ENCODE results near the gene AFP. TPM values are rescaled to one million over a fixed set of nuclear protein-coding genes. Genes with fewer than 3 reads are reported as not detected.

AFP gene
- total and polyA plus RNA-seq, 2 of the 13 experiments (the other 11 are each of a cell fraction or from before 2014, with no cell fraction given): 9,434 to 13,105 TPM

- TF ChIP-seq, protein P1, sequence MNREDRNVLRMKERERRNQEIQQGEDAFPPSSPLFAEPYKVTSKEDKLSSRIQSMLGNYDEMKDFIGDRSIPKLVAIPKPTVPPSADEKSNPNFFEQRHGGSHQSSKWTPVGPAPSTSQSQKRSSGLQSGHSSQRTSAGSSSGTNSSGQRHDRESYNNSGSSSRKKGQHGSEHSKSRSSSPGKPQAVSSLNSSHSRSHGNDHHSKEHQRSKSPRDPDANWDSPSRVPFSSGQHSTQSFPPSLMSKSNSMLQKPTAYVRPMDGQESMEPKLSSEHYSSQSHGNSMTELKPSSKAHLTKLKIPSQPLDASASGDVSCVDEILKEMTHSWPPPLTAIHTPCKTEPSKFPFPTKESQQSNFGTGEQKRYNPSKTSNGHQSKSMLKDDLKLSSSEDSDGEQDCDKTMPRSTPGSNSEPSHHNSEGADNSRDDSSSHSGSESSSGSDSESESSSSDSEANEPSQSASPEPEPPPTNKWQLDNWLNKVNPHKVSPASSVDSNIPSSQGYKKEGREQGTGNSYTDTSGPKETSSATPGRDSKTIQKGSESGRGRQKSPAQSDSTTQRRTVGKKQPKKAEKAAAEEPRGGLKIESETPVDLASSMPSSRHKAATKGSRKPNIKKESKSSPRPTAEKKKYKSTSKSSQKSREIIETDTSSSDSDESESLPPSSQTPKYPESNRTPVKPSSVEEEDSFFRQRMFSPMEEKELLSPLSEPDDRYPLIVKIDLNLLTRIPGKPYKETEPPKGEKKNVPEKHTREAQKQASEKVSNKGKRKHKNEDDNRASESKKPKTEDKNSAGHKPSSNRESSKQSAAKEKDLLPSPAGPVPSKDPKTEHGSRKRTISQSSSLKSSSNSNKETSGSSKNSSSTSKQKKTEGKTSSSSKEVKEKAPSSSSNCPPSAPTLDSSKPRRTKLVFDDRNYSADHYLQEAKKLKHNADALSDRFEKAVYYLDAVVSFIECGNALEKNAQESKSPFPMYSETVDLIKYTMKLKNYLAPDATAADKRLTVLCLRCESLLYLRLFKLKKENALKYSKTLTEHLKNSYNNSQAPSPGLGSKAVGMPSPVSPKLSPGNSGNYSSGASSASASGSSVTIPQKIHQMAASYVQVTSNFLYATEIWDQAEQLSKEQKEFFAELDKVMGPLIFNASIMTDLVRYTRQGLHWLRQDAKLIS (CRISPR knock-in tag; IDR thresholded peaks at IDR 0.05): peak; percentile 94
- TF ChIP-seq ISX (CRISPR knock-in tag; conservative IDR thresholded peaks at IDR 0.05): peak; percentile 89; the same call in 1 of the 2 replicates
- no peak for TF ChIP-seq EED (CRISPR knock-in tag; IDR thresholded peaks at IDR 0.05)
- no peak for TF ChIP-seq ZNF160 (CRISPR knock-in tag; IDR thresholded peaks at IDR 0.05)
- TF ChIP-seq, protein P2, sequence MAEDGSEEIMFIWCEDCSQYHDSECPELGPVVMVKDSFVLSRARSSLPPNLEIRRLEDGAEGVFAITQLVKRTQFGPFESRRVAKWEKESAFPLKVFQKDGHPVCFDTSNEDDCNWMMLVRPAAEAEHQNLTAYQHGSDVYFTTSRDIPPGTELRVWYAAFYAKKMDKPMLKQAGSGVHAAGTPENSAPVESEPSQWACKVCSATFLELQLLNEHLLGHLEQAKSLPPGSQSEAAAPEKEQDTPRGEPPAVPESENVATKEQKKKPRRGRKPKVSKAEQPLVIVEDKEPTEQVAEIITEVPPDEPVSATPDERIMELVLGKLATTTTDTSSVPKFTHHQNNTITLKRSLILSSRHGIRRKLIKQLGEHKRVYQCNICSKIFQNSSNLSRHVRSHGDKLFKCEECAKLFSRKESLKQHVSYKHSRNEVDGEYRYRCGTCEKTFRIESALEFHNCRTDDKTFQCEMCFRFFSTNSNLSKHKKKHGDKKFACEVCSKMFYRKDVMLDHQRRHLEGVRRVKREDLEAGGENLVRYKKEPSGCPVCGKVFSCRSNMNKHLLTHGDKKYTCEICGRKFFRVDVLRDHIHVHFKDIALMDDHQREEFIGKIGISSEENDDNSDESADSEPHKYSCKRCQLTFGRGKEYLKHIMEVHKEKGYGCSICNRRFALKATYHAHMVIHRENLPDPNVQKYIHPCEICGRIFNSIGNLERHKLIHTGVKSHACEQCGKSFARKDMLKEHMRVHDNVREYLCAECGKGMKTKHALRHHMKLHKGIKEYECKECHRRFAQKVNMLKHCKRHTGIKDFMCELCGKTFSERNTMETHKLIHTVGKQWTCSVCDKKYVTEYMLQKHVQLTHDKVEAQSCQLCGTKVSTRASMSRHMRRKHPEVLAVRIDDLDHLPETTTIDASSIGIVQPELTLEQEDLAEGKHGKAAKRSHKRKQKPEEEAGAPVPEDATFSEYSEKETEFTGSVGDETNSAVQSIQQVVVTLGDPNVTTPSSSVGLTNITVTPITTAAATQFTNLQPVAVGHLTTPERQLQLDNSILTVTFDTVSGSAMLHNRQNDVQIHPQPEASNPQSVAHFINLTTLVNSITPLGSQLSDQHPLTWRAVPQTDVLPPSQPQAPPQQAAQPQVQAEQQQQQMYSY (CRISPR knock-in tag; IDR thresholded peaks at IDR 0.05): no peak
- TF ChIP-seq SP4 (CRISPR knock-in tag; IDR thresholded peaks at IDR 0.05): no peak
- peak; percentile 59; the same call in 1 of the 2 replicates for TF ChIP-seq ZNF264 (CRISPR knock-in tag; IDR thresholded peaks at IDR 0.05)
- peak; percentile 80; the same call in 1 of the 2 replicates for TF ChIP-seq MBD4 (IDR thresholded peaks at IDR 0.05; ENCODE audit: borderline replicate concordance, low read length)
- TF ChIP-seq SP5 (CRISPR knock-in tag; IDR thresholded peaks at IDR 0.05; ENCODE audit: borderline replicate concordance, low read depth): no peak
- TF ChIP-seq SP140L (CRISPR knock-in tag; IDR thresholded peaks at IDR 0.05; ENCODE audit: borderline replicate concordance): no peak
- TF ChIP-seq JUND (CRISPR knock-in tag; IDR thresholded peaks at IDR 0.05): no peak
- TF ChIP-seq ZNF644 (CRISPR knock-in tag; IDR thresholded peaks at IDR 0.05; ENCODE audit: low read depth): no peak
- TF ChIP-seq, protein P3, sequence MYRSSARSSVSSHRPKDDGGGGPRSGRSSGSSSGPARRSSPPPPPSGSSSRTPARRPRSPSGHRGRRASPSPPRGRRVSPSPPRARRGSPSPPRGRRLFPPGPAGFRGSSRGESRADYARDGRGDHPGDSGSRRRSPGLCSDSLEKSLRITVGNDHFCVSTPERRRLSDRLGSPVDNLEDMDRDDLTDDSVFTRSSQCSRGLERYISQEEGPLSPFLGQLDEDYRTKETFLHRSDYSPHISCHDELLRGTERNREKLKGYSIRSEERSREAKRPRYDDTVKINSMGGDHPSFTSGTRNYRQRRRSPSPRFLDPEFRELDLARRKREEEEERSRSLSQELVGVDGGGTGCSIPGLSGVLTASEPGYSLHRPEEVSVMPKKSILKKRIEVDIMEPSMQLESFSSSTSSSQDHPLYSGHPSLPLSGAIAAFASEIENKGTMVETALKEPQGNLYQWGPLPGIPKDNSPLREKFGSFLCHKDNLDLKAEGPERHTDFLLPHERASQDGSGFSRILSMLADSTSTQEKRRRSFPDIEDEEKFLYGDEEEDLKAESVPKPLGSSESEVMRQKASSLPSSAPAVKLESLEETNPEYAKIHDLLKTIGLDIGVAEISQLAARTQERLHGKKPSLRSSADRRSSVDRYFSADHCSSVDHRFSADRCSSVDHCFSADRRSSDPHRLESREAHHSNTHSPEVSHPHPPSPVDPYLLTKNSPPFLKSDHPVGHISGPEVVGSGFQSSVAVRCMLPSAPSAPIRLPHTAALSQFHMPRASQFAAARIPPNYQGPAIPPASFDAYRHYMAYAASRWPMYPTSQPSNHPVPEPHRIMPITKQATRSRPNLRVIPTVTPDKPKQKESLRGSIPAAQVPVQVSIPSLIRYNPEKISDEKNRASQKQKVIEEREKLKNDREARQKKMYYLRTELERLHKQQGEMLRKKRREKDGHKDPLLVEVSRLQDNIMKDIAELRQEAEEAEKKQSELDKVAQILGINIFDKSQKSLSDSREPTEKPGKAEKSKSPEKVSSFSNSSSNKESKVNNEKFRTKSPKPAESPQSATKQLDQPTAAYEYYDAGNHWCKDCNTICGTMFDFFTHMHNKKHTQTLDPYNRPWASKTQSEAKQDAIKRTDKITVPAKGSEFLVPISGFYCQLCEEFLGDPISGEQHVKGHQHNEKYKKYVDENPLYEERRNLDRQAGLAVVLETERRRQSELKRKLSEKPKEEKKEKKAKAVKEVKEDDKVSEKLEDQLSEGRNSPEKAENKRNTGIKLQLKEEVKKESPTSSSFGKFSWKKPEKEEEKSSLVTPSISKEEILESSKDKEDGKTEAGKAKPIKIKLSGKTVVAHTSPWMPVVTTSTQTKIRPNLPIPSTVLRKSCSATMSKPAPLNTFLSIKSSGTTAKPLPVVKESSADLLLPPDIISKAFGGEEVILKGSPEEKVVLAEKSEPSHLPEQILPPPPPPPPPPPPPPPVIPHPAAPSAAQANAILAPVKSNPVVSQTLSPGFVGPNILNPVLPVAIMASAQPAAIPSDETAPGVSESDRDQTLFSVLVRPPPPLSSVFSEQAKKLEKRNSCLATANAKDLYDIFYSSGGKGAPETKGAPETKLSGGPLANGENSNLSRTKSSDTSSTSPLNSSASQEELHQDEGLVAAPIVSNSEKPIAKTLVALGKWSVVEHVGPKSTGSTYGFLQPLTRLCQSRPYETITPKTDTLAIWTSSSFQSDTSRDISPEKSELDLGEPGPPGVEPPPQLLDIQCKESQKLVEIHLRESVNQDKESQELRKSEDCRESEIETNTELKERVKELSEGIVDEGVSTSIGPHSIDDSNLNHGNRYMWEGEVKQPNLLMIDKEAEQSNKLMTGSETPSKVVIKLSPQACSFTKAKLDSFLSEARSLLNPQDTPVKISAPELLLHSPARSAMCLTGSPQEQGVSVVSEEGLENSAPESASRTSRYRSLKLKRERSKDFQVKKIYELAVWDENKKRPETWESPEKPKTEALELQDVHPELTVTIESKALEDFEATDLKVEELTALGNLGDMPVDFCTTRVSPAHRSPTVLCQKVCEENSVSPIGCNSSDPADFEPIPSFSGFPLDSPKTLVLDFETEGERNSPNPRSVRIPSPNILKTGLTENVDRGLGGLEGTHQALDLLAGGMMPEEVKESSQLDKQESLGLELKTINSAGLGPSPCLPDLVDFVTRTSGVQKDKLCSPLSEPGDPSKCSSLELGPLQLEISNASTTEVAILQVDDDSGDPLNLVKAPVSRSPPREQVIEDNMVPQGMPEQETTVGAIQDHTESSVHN (CRISPR knock-in tag; IDR thresholded peaks at IDR 0.05): no peak
Measured at GRCh38 chr4:73407227-73407673, 28.8 kb upstream of the AFP start (continued).
